GM10266 (cell line): ENCODE data around the gene FOXK1.

Experiments used
- DNase-seq: peaks from one replicate; pipeline ENCODE4 v3.0.0; 2012; ENCODE audit errors: extremely low spot score
- CTCF ChIP-seq: IDR thresholded peaks from 2 replicates; pipeline ENCODE4 v1.5.1; 2012; ENCODE audit warnings: mild to moderate bottlenecking, low read depth; ENCODE audit not compliant: control insufficient read depth, insufficient read depth; ENCODE audit errors: missing control alignments

The FOXK1 gene

DNA sequence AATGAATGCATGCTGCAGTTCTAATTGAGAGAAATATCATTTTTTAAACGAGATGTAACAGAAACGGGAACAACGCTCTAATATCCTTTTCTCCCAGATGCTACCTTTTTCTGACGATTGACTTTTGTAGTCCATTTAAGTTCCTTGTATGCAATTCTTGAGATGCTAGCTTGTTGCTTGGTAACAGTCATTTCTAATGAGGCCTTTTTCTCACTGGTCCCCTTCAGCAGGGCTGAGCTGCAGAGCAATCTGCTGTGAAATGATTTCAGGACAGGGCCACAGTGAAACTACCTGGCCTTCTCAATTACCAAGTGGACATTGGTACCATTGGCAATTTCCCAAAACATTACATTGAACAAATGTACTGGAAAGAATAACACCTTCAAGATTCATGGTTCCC, 26.2 kb upstream of the FOXK1 start:
- no peak for DNase-seq
- no peak for TF ChIP-seq CTCF

GRCh38 chr7:4657640-4658417, 24.3 kb upstream of the FOXK1 start:
- no peak for DNase-seq
- no peak for TF ChIP-seq CTCF

GRCh38 chr7:4659551-4660286, 22.4 kb upstream of the FOXK1 start:
- no peak for DNase-seq
- no peak for TF ChIP-seq CTCF

DNA sequence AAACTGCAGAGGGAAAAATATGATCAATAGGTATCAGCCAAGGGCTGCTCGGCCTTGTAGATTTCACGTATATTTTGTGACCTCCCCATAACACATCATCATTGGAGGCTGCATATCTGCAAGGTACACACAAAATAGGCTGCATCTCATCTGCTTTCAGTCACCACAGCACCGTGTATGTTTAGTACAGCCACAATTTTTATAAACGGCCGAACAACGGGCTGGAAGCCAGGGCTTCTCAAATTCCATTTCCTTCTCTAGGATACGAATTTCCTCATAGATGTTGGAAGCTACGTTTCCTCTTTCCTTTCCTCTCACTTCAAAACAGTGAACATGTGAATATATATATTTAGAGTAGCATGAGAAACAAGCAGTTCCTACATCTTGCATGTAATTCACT, 20.2 kb upstream of the FOXK1 start:
- DNase-seq: no peak
- TF ChIP-seq CTCF: no peak

DNA sequence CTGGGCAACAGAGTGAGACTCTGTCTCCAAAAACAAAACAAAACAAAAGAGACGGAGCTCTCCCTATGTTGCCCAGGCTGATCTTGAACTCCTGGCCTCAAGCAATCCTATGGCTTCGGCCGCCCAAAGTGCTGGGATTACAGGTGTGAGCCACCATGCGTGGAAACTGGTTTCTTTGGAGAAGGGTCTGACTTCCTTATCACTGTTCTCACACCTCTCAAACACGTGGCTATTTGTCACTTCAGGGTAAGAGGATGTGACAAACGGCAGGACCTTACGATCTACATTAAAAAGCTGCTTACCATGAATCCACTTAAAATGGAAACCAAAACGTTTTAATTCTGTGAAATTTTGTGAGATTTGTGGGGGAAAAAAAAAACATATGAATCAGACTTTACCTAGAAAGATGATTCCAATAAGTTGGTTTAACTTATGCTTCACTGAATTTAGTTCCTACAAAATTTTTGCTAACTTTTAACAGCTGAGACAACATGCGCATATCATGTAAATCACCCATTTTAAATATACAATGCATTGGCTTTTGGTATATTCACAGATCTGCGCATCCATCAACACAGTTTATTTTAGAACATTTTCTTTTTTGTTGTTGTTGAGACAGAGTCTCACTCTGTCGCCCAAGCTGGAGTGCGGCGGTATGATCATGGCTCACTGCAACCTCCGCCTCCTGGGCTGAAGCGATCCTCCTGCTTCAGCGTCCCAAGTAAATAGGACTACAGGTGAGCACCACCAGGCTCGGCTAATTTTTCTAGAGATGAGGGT, 18.7 kb upstream of the FOXK1 start:
- DNase-seq: no peak
- TF ChIP-seq CTCF: no peak

- no peak for TF ChIP-seq CTCF
- no peak for DNase-seq
These were observed 16.4 kb upstream of the FOXK1 start for GRCh38 chr7:4665661-4666060.
